Parathyroid adenoma (tissue), 2 donors: Measurements from ENCODE around the gene PCSK5.

Source experiments
- H2AFZ ChIP-seq: fragments of 300-600 bp; sonication (generic); one replicate; pipeline ENCODE4 v1.7.0; 2017; ENCODE audit warnings: antibody characterized with exemption, mild to moderate bottlenecking
- H3K27ac ChIP-seq: fragments of 300-600 bp; sonication (generic); one replicate; pipeline ENCODE4 v1.7.0; 2017
- H3K27me3 ChIP-seq: fragments of 300-600 bp; sonication (generic); one replicate; pipeline ENCODE4 v1.7.0; 2017; ENCODE audit warnings: low read length; ENCODE audit not compliant: control insufficient read depth, insufficient read depth
- H3K36me3 ChIP-seq: fragments of 300-600 bp; sonication (generic); one replicate; pipeline ENCODE4 v1.7.0; 2017; ENCODE audit warnings: low read length; ENCODE audit not compliant: control insufficient read depth, insufficient read depth
- H3K4me1 ChIP-seq: fragments of 300-600 bp; sonication (generic); one replicate; pipeline ENCODE4 v1.7.0; 2017; ENCODE audit warnings: control low read depth
- H3K4me2 ChIP-seq: fragments of 300-600 bp; sonication (generic); one replicate; pipeline ENCODE4 v1.7.0; 2017; ENCODE audit warnings: low read length
- H3K4me3 ChIP-seq: fragments of 300-600 bp; sonication (generic); one replicate; pipeline ENCODE4 v1.7.0; 2017; ENCODE audit warnings: low read depth, low read length
- H3K79me2 ChIP-seq: fragments of 300-600 bp; sonication (generic); one replicate; pipeline ENCODE4 v1.7.0; 2017; ENCODE audit warnings: control low read depth
- H3K9ac ChIP-seq: fragments of 300-600 bp; sonication (generic); one replicate; pipeline ENCODE4 v1.7.0; 2017; ENCODE audit warnings: mild to moderate bottlenecking
- H3K9me3 ChIP-seq: fragments of 300-600 bp; sonication (generic); one replicate; pipeline ENCODE4 v1.7.0; 2017; ENCODE audit warnings: low read length; ENCODE audit not compliant: control insufficient read depth
- TF ChIP-seq, protein P1 (sequence below): fragments of 300-600 bp; sonication (generic); IDR thresholded peaks from one replicate; pipeline ENCODE4 v1.7.0; 2017; ENCODE audit warnings: antibody characterized with exemption, mild to moderate bottlenecking
- donor health status: primary hyperparathyroidism.

Gene PCSK5

DNA sequence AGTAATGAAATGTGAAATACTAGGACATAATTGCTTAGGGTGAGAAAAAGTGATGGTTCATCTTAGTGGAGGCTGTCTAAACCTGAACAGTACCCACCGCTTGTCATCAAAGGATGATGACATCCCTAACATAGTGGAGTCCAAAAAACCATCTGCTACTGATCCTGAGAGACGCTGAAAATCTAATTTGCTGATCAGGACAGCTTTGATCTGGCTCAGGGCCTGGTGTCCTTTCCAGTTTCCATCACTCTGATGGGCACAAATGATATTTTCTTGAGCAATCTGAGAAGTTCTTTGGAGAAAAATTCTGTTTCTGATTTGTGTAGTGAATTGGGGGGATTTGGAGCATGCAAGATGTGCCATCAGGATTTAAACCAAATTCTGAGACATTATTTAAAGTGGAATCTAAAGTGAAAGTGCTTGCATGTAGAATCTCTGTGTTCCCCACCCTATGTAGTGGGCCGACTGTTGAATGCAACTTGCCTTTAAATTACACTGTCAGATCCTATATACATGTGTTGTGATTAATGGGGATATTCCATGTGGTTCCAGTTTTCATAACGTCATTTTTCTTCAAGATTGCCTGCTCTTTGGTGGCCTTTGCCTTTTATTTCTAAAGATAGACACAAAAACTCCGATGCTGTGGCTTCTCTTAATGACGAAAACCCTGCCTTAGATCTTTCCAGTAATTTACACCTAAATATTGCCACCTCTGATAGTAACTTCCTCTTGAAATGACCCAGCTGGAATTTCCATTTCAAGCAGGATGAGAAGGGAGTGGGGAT lies 213.2 kb downstream of the PCSK5 start:
- Histone ChIP-seq H3K4me1 (no peaks in the 10 kb centered on the region), H3K4me3 (no peak overlapping the region), H3K9ac (no peak overlapping the region), H3K4me2 (no peak overlapping the region), H3K36me3 (no peaks in the 10 kb centered on the region), H3K27me3 (no peaks in the 10 kb centered on the region), H3K9me3 (no peaks in the 10 kb centered on the region), H2AFZ (no peak overlapping the region), H3K27ac (no peak overlapping the region), H3K79me2 (no peaks in the 10 kb centered on the region)
- TF ChIP-seq, protein P1, sequence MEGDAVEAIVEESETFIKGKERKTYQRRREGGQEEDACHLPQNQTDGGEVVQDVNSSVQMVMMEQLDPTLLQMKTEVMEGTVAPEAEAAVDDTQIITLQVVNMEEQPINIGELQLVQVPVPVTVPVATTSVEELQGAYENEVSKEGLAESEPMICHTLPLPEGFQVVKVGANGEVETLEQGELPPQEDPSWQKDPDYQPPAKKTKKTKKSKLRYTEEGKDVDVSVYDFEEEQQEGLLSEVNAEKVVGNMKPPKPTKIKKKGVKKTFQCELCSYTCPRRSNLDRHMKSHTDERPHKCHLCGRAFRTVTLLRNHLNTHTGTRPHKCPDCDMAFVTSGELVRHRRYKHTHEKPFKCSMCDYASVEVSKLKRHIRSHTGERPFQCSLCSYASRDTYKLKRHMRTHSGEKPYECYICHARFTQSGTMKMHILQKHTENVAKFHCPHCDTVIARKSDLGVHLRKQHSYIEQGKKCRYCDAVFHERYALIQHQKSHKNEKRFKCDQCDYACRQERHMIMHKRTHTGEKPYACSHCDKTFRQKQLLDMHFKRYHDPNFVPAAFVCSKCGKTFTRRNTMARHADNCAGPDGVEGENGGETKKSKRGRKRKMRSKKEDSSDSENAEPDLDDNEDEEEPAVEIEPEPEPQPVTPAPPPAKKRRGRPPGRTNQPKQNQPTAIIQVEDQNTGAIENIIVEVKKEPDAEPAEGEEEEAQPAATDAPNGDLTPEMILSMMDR: no peak

DNA sequence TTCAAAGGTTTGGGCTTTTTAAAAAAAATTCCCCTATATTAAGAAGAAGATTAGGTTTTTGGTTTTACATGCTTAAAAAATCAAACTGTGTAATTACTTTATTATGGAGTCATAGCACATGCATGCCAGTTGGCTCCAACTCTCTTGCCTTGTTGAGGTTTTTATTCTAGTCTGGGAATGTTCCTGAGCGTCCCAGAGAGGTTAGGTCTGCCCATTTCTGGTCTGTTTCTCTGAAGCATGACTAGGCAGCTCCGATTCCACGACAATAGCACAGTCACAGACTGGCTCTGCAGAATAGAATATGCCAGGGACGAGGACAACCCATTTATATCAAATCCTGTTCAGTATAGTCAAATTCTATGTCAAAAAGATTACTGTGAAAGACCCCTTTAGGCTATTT lies 217.0 kb downstream of the PCSK5 start:
- TF ChIP-seq, protein P1: no peak
- Histone ChIP-seq H3K4me1 (no peaks in the 10 kb centered on the region), H3K27ac (no peak overlapping the region)

DNA sequence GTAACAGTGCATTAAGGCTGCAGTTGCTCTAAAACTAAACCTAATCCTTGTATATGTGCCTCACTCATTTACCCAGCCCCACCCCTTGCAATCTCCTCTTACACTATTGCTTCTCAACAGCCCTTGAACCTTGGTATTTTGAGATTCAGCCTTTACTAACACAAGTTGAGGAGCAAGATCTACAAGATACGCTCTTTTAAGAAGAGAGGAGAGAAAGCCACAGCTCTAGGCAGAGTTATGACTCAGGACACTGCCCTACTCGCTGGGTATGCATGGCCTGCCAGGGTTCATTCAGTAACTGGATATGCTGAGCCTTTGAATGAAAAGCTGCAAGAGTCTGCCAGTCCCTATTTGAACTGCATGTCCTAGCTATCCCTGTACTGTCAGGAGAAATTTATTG lies 219.5 kb downstream of the PCSK5 start:
- Histone ChIP-seq H3K79me2 (no peaks in the 10 kb centered on the region), H3K9ac (no peak overlapping the region), H3K36me3 (no peaks in the 10 kb centered on the region), H3K9me3 (no peaks in the 10 kb centered on the region), H3K27ac (no peak overlapping the region), H2AFZ (no peak overlapping the region), H3K27me3 (no peaks in the 10 kb centered on the region), H3K4me3 (no peak overlapping the region), H3K4me1 (no peaks in the 10 kb centered on the region), H3K4me2 (no peak overlapping the region)
- TF ChIP-seq, protein P1: no peak

More for the DNA sequence above, 217.0 kb downstream of the PCSK5 start:
- no peak overlapping the region for H3K4me3 ChIP-seq
- no peaks in the 10 kb centered on the region for H3K36me3 ChIP-seq
- H2AFZ ChIP-seq: no peak overlapping the region
- no peaks in the 10 kb centered on the region for H3K9me3 ChIP-seq
- no peak overlapping the region for H3K9ac ChIP-seq
- no peak overlapping the region for H3K4me2 ChIP-seq
- H3K27me3 ChIP-seq: no peaks in the 10 kb centered on the region
- H3K79me2 ChIP-seq: no peaks in the 10 kb centered on the region

DNA sequence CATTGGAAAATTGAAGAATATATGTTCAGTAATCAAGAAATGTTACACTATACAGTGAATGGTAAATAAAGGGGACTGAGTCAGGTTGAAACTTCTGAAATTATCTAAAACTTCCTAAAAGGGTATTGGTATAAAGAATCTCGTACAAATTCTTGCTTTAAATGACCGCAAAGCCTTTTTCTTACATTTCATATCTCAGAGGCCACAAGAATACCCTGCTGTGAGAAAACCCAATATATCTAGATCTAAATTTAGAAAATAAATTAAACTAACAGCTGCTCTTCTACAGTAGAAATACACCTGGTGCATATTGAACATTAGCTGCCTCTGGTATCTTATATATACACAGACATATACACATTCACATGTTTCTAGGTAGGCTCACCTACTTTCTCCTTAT lies 221.7 kb downstream of the PCSK5 start:
- H3K9me3 ChIP-seq: no peaks in the 10 kb centered on the region
- H3K36me3 ChIP-seq: no peaks in the 10 kb centered on the region
- H3K9ac ChIP-seq: no peak overlapping the region
- H2AFZ ChIP-seq: no peak overlapping the region
- H3K79me2 ChIP-seq: no peaks in the 10 kb centered on the region
- no peak overlapping the region for H3K4me3 ChIP-seq
- no peaks in the 10 kb centered on the region for H3K27me3 ChIP-seq
- no peaks in the 10 kb centered on the region for H3K4me1 ChIP-seq
- no peak overlapping the region for H3K27ac ChIP-seq
- TF ChIP-seq, protein P1: no peak
- H3K4me2 ChIP-seq: no peak overlapping the region

DNA sequence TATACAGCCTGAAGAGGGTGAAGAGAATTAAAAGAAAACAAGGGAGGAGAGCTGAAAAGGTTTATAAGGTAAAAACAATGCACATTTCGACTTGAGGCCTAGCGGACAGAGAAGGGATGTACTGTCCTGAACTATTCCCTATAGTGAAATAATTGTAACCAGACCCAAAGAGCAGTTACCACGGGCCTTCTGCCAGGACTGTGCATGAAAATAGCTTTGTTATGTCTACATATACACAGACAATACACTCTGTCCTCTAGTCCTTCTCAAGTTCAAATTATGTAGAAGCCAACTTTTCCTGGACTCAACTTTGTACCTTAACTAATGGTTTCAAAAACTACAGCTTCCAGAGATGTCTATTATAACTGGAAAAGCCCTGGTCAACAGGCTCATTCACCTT lies 223.7 kb downstream of the PCSK5 start:
- H3K9me3 ChIP-seq: no peaks in the 10 kb centered on the region
- no peak overlapping the region for H3K4me3 ChIP-seq
- TF ChIP-seq, protein P1: no peak
- H3K27me3 ChIP-seq: no peaks in the 10 kb centered on the region
- H3K36me3 ChIP-seq: no peaks in the 10 kb centered on the region
- no peaks in the 10 kb centered on the region for H3K4me1 ChIP-seq
- no peak overlapping the region for H3K27ac ChIP-seq
- no peak overlapping the region for H2AFZ ChIP-seq
- H3K4me2 ChIP-seq: no peak overlapping the region
- no peaks in the 10 kb centered on the region for H3K79me2 ChIP-seq
- no peak overlapping the region for H3K9ac ChIP-seq
